Lower leg skin (tissue), 3 donors: ENCODE measurements around the gene CYP2D6.

Source experiments
- POLR2A ChIP-seq, 2 donors: fragments of 450-650 bp; IDR thresholded peaks; one replicate each; pipeline ENCODE4 v1.6.1; 2016 to 2017; ENCODE audit warnings: antibody characterized with exemption in 2 of 2, mild to moderate bottlenecking in 1 of 2, moderate library complexity in 1 of 2
- TF ChIP-seq, protein P1 (sequence below), 3 donors: fragments of 450-650 bp; IDR thresholded peaks; one replicate each; pipeline ENCODE4 v1.5.1; 2016; ENCODE audit warnings: antibody characterized with exemption in 3 of 3, mild to moderate bottlenecking in 3 of 3, moderate library complexity in 2 of 3

DNA sequence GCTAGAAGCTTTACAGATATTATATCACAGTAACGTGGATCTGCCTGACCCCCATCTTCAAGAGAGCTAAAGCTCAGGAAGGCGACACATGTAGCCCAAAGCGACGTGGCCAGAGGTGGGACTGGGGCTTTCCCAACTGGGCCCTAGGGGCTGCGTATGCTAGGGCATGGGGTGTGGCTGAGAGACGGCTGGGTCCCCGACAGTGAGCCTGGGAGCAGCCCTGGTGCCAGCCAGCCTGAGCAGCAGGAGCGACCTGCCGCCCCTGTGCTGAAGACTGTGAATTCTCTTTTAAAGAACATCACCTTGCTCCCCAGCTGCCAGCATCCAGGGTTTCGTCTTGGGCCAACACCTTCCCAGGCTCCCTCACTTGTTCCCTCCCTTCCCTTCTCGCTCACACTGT is 32.9 kb upstream of the CYP2D6 start:
- TF ChIP-seq, protein P1, sequence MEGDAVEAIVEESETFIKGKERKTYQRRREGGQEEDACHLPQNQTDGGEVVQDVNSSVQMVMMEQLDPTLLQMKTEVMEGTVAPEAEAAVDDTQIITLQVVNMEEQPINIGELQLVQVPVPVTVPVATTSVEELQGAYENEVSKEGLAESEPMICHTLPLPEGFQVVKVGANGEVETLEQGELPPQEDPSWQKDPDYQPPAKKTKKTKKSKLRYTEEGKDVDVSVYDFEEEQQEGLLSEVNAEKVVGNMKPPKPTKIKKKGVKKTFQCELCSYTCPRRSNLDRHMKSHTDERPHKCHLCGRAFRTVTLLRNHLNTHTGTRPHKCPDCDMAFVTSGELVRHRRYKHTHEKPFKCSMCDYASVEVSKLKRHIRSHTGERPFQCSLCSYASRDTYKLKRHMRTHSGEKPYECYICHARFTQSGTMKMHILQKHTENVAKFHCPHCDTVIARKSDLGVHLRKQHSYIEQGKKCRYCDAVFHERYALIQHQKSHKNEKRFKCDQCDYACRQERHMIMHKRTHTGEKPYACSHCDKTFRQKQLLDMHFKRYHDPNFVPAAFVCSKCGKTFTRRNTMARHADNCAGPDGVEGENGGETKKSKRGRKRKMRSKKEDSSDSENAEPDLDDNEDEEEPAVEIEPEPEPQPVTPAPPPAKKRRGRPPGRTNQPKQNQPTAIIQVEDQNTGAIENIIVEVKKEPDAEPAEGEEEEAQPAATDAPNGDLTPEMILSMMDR (IDR thresholded peaks at IDR 0.05) = no peak
- no peak for TF ChIP-seq POLR2A (IDR thresholded peaks at IDR 0.05)
